Measurements from ENCODE around the gene CASP10. TPM values are rescaled to one million over a fixed set of nuclear protein-coding genes. Genes with fewer than 3 reads are reported as not detected.

Gene CASP10
- total and polyA plus RNA-seq, 2 of the 13 experiments (the other 11 are each of a cell fraction or from before 2014, with no cell fraction given), result 22.2 to 23.8 TPM

- TF ChIP-seq RAD21 (CRISPR knock-in tag; IDR thresholded peaks at IDR 0.05), result no peak
- TF ChIP-seq KDM2A (CRISPR knock-in tag; IDR thresholded peaks at IDR 0.05; ENCODE audit: borderline replicate concordance, low read depth), result peak; percentile 43; the same call in 1 of the 2 replicates
- TF ChIP-seq PCBP1 (IDR thresholded peaks at IDR 0.05; ENCODE audit: borderline replicate concordance, low read depth, low read length), result no peak
- TF ChIP-seq SAFB2 (CRISPR knock-in tag; IDR thresholded peaks at IDR 0.05; ENCODE audit: borderline replicate concordance, low read depth), result peak; percentile 28; the same call in 1 of the 2 replicates
- TF ChIP-seq ZNF34 (CRISPR knock-in tag; IDR thresholded peaks at IDR 0.05; ENCODE audit: borderline replicate concordance), result no peak
- peak; percentile 75; the same call in 1 of the 2 replicates for TF ChIP-seq NRL (CRISPR knock-in tag; IDR thresholded peaks at IDR 0.05; ENCODE audit: borderline replicate concordance)
- no peak for TF ChIP-seq RFX1 (IDR thresholded peaks at IDR 0.05)
- TF ChIP-seq ZNF546 (CRISPR knock-in tag; conservative IDR thresholded peaks at IDR 0.05), result no peak
- TF ChIP-seq, protein P1, sequence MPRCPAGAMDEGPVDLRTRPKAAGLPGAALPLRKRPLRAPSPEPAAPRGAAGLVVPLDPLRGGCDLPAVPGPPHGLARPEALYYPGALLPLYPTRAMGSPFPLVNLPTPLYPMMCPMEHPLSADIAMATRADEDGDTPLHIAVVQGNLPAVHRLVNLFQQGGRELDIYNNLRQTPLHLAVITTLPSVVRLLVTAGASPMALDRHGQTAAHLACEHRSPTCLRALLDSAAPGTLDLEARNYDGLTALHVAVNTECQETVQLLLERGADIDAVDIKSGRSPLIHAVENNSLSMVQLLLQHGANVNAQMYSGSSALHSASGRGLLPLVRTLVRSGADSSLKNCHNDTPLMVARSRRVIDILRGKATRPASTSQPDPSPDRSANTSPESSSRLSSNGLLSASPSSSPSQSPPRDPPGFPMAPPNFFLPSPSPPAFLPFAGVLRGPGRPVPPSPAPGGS (CRISPR knock-in tag; IDR thresholded peaks at IDR 0.05), result no peak
- no peak for TF ChIP-seq ZNF660 (CRISPR knock-in tag; IDR thresholded peaks at IDR 0.05; ENCODE audit: borderline replicate concordance, low read depth)
- TF ChIP-seq BRCA1 (CRISPR knock-in tag; IDR thresholded peaks at IDR 0.05), result no peak
- TF ChIP-seq ZNF704 (CRISPR knock-in tag; IDR thresholded peaks at IDR 0.05; ENCODE audit: borderline replicate concordance), result no peak
- no peak for TF ChIP-seq SCMH1 (CRISPR knock-in tag; IDR thresholded peaks at IDR 0.05; ENCODE audit: borderline replicate concordance)
- TF ChIP-seq ZNF780A (CRISPR knock-in tag; IDR thresholded peaks at IDR 0.05), result no peak
- TF ChIP-seq TIGD3 (CRISPR knock-in tag; IDR thresholded peaks at IDR 0.05; ENCODE audit: borderline replicate concordance), result no peak
- TF ChIP-seq CC2D1A (CRISPR knock-in tag; IDR thresholded peaks at IDR 0.05), result 0 out of 2 replicates have a peak, but pooled peaks have one; percentile 33
- TF ChIP-seq HES4 (CRISPR knock-in tag; IDR thresholded peaks at IDR 0.05; ENCODE audit: borderline replicate concordance), result no peak
- no peak; the same call in 1 of the 2 replicates for TF ChIP-seq THAP8 (CRISPR knock-in tag; IDR thresholded peaks at IDR 0.05; ENCODE audit: borderline replicate concordance)
- TF ChIP-seq ZBTB20 (CRISPR knock-in tag; IDR thresholded peaks at IDR 0.05; ENCODE audit: borderline replicate concordance, low read depth), result no peak; the same call in 1 of the 2 replicates
- TF ChIP-seq ZNF18 (CRISPR knock-in tag; IDR thresholded peaks at IDR 0.05; ENCODE audit: insufficient replicate concordance), result no peak
- no peak for TF ChIP-seq ZNF30 (CRISPR knock-in tag; IDR thresholded peaks at IDR 0.05)
- no peak for TF ChIP-seq ZNF121 (CRISPR knock-in tag; IDR thresholded peaks at IDR 0.05)
- no peak for TF ChIP-seq NAIF1 (CRISPR knock-in tag; IDR thresholded peaks at IDR 0.05; ENCODE audit: borderline replicate concordance)
- no peak for TF ChIP-seq ZNF143 (CRISPR knock-in tag; IDR thresholded peaks at IDR 0.05)
These were observed 75.2 kb downstream of the CASP10 start (continued) for GRCh38 chr2:201257956-201258665.

Measured in HepG2 (cell line).